ENCODE data around the gene FLT3. TPM values are rescaled to one million over a fixed set of nuclear protein-coding genes. Genes with fewer than 3 reads are reported as not detected.

Gene FLT3
- polyA plus RNA-seq, 1 of the 3 experiments (the other 2 are of a cell fraction), result not detected

DNA sequence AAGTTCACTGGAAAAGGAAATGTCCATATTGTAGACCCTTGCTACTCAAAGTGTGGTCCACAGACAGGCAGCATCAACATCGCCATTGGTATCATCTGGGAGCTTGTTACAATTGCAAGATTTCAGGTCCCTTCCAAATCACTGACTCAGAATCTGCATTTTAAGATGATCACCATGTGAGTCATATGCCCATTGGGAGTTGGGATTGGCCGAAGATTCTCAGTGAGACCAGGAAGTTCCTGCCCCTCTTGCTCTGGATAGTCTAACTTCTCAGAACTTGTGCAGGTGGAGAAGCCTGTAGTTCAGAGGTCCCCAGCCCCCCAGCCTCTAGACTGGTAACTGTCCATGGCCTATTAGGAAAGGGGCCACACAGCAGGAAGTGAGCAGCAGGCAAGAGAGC lies 63.0 kb downstream of the FLT3 start:
- Histone ChIP-seq H3K4me1 (ENCODE audit: control insufficient read depth in 1 of 2, insufficient read depth in 2 of 2, low read depth in 1 of 2, low read length in 1 of 2) (no peaks in the 10 kb centered on the region), H2AFZ (ENCODE audit: low read depth) (peak overlapping the region; percentile 55; the same call in 1 of the 2 replicates), H3K27ac (ENCODE audit: low read depth in 2 of 2, low read length in 1 of 2) (no peak overlapping the region), H3K36me3 (replicated peaks in 1 of 2; ENCODE audit: control insufficient read depth in 1 of 2, insufficient read depth in 2 of 2, low read length in 1 of 2) (no peaks in the 10 kb centered on the region), H3K27me3 (ENCODE audit: insufficient read depth) (peaks cover 53% of the 10 kb centered on the region), H3K79me2 (ENCODE audit: insufficient read depth) (no peaks in the 10 kb centered on the region), H3K9ac (no peak overlapping the region), H4K20me1 (ENCODE audit: insufficient read depth) (no peaks in the 10 kb centered on the region), H3K9me2 (no peaks in the 10 kb centered on the region), H3K4me3 (ENCODE audit: low read depth in 2 of 2, low read length in 1 of 2) (peak overlapping the region in 1 of 2 experiments; percentile 21; a peak in 1 of 4 replicates), H3K9me3 (no peaks in the 10 kb centered on the region), H3F3A (replicated peaks; ENCODE audit: insufficient read depth) (no peaks in the 10 kb centered on the region), H3K4me2 (peak overlapping the region; percentile 8; the same call in 1 of the 2 replicates)
- POLR2A ChIA-PET, result no interaction called here
- no peak for DNase-seq
- no peak for TF ChIP-seq MEF2A (IDR thresholded peaks at IDR 0.05; ENCODE audit: borderline replicate concordance, low read depth)
- no peak for TF ChIP-seq POLR2AphosphoS5 (IDR thresholded peaks at IDR 0.05; ENCODE audit: low read depth, low read length)
- no peak for TF ChIP-seq YY1 (IDR thresholded peaks at IDR 0.05; ENCODE audit: low read depth)
- TF ChIP-seq, protein P1, sequence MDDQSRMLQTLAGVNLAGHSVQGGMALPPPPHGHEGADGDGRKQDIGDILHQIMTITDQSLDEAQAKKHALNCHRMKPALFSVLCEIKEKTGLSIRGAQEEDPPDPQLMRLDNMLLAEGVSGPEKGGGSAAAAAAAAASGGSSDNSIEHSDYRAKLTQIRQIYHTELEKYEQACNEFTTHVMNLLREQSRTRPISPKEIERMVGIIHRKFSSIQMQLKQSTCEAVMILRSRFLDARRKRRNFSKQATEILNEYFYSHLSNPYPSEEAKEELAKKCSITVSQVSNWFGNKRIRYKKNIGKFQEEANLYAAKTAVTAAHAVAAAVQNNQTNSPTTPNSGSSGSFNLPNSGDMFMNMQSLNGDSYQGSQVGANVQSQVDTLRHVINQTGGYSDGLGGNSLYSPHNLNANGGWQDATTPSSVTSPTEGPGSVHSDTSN (IDR thresholded peaks at IDR 0.05), result no peak
- no peak for TF ChIP-seq EP300 (IDR thresholded peaks at IDR 0.05; ENCODE audit: borderline replicate concordance in 1 of 2, low read depth in 1 of 2, low read length in 1 of 2)
- TF ChIP-seq GABPA (IDR thresholded peaks at IDR 0.05; ENCODE audit: low read depth), result no peak
- CTCF ChIA-PET, result no interaction called here
- WGBS (ENCODE audit: low lambda C conversion rate), result 7% methylated on average over 2 of the region's 2 CpGs

- no peaks in the 10 kb centered on the region for H4K20me1 ChIP-seq (ENCODE audit: insufficient read depth)
- CTCF ChIA-PET, result no interaction called here
- H3K36me3 ChIP-seq (replicated peaks in 1 of 2; ENCODE audit: control insufficient read depth in 1 of 2, insufficient read depth in 2 of 2, low read length in 1 of 2), result no peaks in the 10 kb centered on the region
- no peak overlapping the region for H3K4me3 ChIP-seq (ENCODE audit: low read depth in 2 of 2, low read length in 1 of 2)
- peaks cover 61% of the 10 kb centered on the region for H3K27me3 ChIP-seq (ENCODE audit: insufficient read depth)
- H2AFZ ChIP-seq (ENCODE audit: low read depth), result no peak overlapping the region
- H3F3A ChIP-seq (replicated peaks; ENCODE audit: insufficient read depth), result no peaks in the 10 kb centered on the region
- POLR2A ChIA-PET, result no interaction called here
- no peak overlapping the region for H3K9ac ChIP-seq
- WGBS (ENCODE audit: low lambda C conversion rate), result 2% methylated on average over 6 of the region's 6 CpGs
- H3K79me2 ChIP-seq (ENCODE audit: insufficient read depth), result no peaks in the 10 kb centered on the region
- TF ChIP-seq REST (IDR thresholded peaks at IDR 0.05; ENCODE audit: low read depth, low read length) (no peak), RCOR1 (IDR thresholded peaks at IDR 0.05; ENCODE audit: low read length) (no peak), GATA2 (CRISPR knock-in tag; IDR thresholded peaks at IDR 0.05) (no peak), ELF1 (IDR thresholded peaks at IDR 0.05) (no peak), TEAD4 (IDR thresholded peaks at IDR 0.05; ENCODE audit: borderline replicate concordance, insufficient read depth) (no peak), SMC3 (IDR thresholded peaks at IDR 0.05; ENCODE audit: low read depth, low read length) (no peak), EP300 (IDR thresholded peaks at IDR 0.05; ENCODE audit: borderline replicate concordance in 1 of 2, low read depth in 1 of 2, low read length in 1 of 2) (no peak), NFIC (IDR thresholded peaks at IDR 0.05; ENCODE audit: borderline replicate concordance) (no peak), GABPA (IDR thresholded peaks at IDR 0.05; ENCODE audit: low read depth) (no peak), IRF3 (IDR thresholded peaks at IDR 0.05; ENCODE audit: low read depth, low read length) (no peak)
- H3K4me1 ChIP-seq (ENCODE audit: control insufficient read depth in 1 of 2, insufficient read depth in 2 of 2, low read depth in 1 of 2, low read length in 1 of 2), result no peaks in the 10 kb centered on the region
- no peak for DNase-seq
- no peaks in the 10 kb centered on the region for H3K9me3 ChIP-seq
- H3K27ac ChIP-seq (ENCODE audit: low read depth in 2 of 2, low read length in 1 of 2), result no peak overlapping the region
- no peak overlapping the region for H3K4me2 ChIP-seq
- no peaks in the 10 kb centered on the region for H3K9me2 ChIP-seq
Observed at GRCh38 chr13:28035146-28035782, 65.1 kb downstream of the FLT3 start.
